HepG2 (cell line): Measurements from ENCODE around the gene LHX1. TPM values are rescaled to one million over a fixed set of nuclear protein-coding genes. Genes with fewer than 3 reads are reported as not detected.

Source experiments
- AHDC1 ChIP-seq: sonication (generic); formaldehyde crosslinking; IDR thresholded peaks from 2 replicates; pipeline ENCODE4 v1.5.1; 2020; ENCODE audit warnings: mild to moderate bottlenecking, missing genetic modification reagents, borderline replicate concordance
- HNRNPLL ChIP-seq: fragments of 200-400 bp; formaldehyde crosslinking; IDR thresholded peaks from 2 replicates; pipeline ENCODE4 v1.6.1; 2017; ENCODE audit warnings: mild to moderate bottlenecking, low read depth, low read length; ENCODE audit not compliant: poor library complexity, severe bottlenecking
- MAFF ChIP-seq: IDR thresholded peaks from 2 replicates; pipeline ENCODE4 v1.6.1; 2011; ENCODE audit warnings: low read depth, low read length, improper control_type of control experiment
- ZNF281 ChIP-seq: sonication (generic); formaldehyde crosslinking; IDR thresholded peaks from 2 replicates; pipeline ENCODE4 v1.4.0; 2020; ENCODE audit warnings: missing genetic modification reagents, borderline replicate concordance
- ZNF530 ChIP-seq: sonication (generic); formaldehyde crosslinking; IDR thresholded peaks from 2 replicates; pipeline ENCODE4 v1.5.0; 2020; ENCODE audit warnings: low read depth, mild to moderate bottlenecking, missing genetic modification reagents
- polyA plus RNA-seq, 8 experiments: library from polyadenylated mRNA; depleted of rRNA in 3 of 8; stranded (reverse) in 7 of 8; unstranded in 1 of 8; fragments of >200 nt; fragmentation: Illumina TruSeq in 4 of 8; extraction: Trizol in 4 of 8; gene quantifications; 2 replicates each; pipeline versions ENCODE4 v1.2.1 to v1.2.3, GENCODE V29; 2011 to 2016; ENCODE audit warnings: low read depth in 4 of 8, missing spikeins in 1 of 8, mixed read lengths in 1 of 8; ENCODE audit not compliant: insufficient read depth in 1 of 8
- total RNA-seq, 5 experiments: library from RNA; depleted of rRNA; stranded (reverse); fragments of >200 nt; fragmentation: Illumina TruSeq; extraction: Trizol; gene quantifications; 2 replicates each; pipeline ENCODE4 v1.2.3, GENCODE V29; 2016; ENCODE audit warnings: low read depth in 1 of 5
- TF ChIP-seq, protein P1 (sequence below), 2 experiments: sonication (generic) in 1 of 2; formaldehyde crosslinking in 1 of 2; IDR thresholded peaks; 2 replicates each; pipeline versions ENCODE4 v1.6.1 to v1.9.0; 2014 to 2022; ENCODE audit warnings: antibody characterized with exemption in 1 of 2, borderline replicate concordance in 1 of 2, inconsistent platforms in 1 of 2, low read depth in 1 of 2, missing genetic modification reagents in 1 of 2
- TF ChIP-seq, protein P2 (sequence below): sonication (generic); formaldehyde crosslinking; conservative IDR thresholded peaks from 2 replicates; pipeline ENCODE4 v1.8.0; 2022; ENCODE audit warnings: mild to moderate bottlenecking, moderate library complexity, missing genetic modification reagents
- TF ChIP-seq, protein P3 (sequence below): conservative IDR thresholded peaks from 2 replicates; pipeline ENCODE4 v1.6.1; 2018; ENCODE audit warnings: missing genetic modification reagents

LHX1 gene
- total and polyA plus RNA-seq, 2 of the 13 experiments (the other 11 are each of a cell fraction or from before 2014, with no cell fraction given) = not detected

DNA sequence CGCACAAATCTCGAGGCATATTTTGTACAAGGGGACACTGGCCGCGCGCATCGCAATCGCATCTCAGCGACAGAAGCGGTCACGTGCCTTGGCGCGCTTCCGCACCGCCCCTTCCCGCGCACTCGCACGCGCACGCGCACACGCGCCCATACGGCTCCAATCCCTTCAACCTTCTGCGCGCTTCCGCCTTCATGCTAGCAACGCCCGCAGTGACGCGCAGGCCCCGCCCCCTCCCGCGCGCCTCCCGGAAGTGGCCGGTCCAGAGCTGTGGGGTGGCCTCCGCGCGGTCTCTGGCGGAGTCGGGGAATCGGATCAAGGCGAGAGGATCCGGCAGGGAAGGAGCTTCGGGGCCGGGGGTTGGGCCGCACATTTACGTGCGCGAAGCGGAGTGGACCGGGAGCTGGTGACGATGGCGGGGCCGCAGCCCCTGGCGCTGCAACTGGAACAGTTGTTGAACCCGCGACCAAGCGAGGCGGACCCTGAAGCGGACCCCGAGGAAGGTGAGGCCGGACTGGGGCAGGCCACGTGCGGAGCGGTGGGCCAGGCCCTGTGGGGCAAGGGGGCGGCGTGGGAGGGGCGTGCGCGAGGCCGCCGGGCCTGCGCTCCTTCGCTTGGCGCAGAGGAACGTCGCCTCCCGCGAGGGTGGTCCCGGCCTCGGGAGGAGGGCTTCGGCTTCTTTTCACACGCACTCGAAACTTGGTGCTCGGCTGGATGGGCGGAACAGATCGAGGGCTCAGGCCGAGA, 11.6 kb downstream of the LHX1 start, which contains the start of gene AATF (continued):
- TF ChIP-seq, protein P1, sequence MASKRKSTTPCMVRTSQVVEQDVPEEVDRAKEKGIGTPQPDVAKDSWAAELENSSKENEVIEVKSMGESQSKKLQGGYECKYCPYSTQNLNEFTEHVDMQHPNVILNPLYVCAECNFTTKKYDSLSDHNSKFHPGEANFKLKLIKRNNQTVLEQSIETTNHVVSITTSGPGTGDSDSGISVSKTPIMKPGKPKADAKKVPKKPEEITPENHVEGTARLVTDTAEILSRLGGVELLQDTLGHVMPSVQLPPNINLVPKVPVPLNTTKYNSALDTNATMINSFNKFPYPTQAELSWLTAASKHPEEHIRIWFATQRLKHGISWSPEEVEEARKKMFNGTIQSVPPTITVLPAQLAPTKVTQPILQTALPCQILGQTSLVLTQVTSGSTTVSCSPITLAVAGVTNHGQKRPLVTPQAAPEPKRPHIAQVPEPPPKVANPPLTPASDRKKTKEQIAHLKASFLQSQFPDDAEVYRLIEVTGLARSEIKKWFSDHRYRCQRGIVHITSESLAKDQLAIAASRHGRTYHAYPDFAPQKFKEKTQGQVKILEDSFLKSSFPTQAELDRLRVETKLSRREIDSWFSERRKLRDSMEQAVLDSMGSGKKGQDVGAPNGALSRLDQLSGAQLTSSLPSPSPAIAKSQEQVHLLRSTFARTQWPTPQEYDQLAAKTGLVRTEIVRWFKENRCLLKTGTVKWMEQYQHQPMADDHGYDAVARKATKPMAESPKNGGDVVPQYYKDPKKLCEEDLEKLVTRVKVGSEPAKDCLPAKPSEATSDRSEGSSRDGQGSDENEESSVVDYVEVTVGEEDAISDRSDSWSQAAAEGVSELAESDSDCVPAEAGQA (IDR thresholded peaks at IDR 0.05; ENCODE audit: low read depth) = peak; percentile 75
- TF ChIP-seq, protein P1 (CRISPR knock-in tag; IDR thresholded peaks at IDR 0.05; ENCODE audit: borderline replicate concordance) = peak; percentile 98
- TF ChIP-seq ZNF530 (no peak), ZNF281 (CRISPR knock-in tag) (peak; percentile 52), HNRNPLL (peak; percentile 61), AHDC1 (CRISPR knock-in tag) (peak; percentile 58; the same call in 1 of the 2 replicates), MAFF (no peak)
- TF ChIP-seq, protein P2, sequence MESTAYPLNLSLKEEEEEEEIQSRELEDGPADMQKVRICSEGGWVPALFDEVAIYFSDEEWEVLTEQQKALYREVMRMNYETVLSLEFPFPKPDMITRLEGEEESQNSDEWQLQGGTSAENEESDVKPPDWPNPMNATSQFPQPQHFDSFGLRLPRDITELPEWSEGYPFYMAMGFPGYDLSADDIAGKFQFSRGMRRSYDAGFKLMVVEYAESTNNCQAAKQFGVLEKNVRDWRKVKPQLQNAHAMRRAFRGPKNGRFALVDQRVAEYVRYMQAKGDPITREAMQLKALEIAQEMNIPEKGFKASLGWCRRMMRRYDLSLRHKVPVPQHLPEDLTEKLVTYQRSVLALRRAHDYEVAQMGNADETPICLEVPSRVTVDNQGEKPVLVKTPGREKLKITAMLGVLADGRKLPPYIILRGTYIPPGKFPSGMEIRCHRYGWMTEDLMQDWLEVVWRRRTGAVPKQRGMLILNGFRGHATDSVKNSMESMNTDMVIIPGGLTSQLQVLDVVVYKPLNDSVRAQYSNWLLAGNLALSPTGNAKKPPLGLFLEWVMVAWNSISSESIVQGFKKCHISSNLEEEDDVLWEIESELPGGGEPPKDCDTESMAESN (CRISPR knock-in tag) = peak; percentile 95
- TF ChIP-seq, protein P3, sequence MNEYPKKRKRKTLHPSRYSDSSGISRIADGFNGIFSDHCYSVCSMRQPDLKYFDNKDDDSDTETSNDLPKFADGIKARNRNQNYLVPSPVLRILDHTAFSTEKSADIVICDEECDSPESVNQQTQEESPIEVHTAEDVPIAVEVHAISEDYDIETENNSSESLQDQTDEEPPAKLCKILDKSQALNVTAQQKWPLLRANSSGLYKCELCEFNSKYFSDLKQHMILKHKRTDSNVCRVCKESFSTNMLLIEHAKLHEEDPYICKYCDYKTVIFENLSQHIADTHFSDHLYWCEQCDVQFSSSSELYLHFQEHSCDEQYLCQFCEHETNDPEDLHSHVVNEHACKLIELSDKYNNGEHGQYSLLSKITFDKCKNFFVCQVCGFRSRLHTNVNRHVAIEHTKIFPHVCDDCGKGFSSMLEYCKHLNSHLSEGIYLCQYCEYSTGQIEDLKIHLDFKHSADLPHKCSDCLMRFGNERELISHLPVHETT (CRISPR knock-in tag) = peak; percentile 85
